Karpas-422 (cell line): ENCODE data around the gene ECHDC3. TPM values are rescaled to one million over a fixed set of nuclear protein-coding genes. Genes with fewer than 3 reads are reported as not detected.
"Not testable (repeated sequence)": the region's sequence is repeated elsewhere in the genome, so short reads cannot be mapped to it uniquely, and the experiment has no call there.

Experiments
- DNase-seq: peaks from one replicate; pipeline ENCODE4 v3.0.0-alpha.2; 2015
- H2AFZ ChIP-seq: fragments of 200-600 bp; sonication (generic); 2 replicates; pipeline ENCODE4 v1.6.1; 2014; ENCODE audit warnings: antibody characterized with exemption, low read length, mixed read lengths
- H3K27ac ChIP-seq: fragments of 200-600 bp; sonication (generic); 2 replicates; pipeline ENCODE4 v1.5.1; 2014; ENCODE audit warnings: mild to moderate bottlenecking, low read length, moderate library complexity
- H3K27me3 ChIP-seq: fragments of 200-600 bp; sonication (generic); 2 replicates; pipeline ENCODE4 v1.6.1; 2014; ENCODE audit warnings: low read length, mixed read lengths
- H3K36me3 ChIP-seq: fragments of 200-600 bp; sonication (generic); 2 replicates; pipeline ENCODE4 v1.6.1; 2014; ENCODE audit warnings: low read length, mixed read lengths; ENCODE audit not compliant: insufficient read depth
- H3K4me1 ChIP-seq: fragments of 200-600 bp; sonication (generic); 2 replicates; pipeline ENCODE4 v1.6.1; 2014; ENCODE audit warnings: mild to moderate bottlenecking, low read length, mixed read lengths
- H3K4me2 ChIP-seq: fragments of 200-600 bp; sonication (generic); 2 replicates; pipeline ENCODE4 v1.6.1; 2014; ENCODE audit warnings: low read length, low read depth, mild to moderate bottlenecking; ENCODE audit not compliant: poor library complexity, severe bottlenecking
- H3K4me3 ChIP-seq: fragments of 200-600 bp; sonication (generic); 2 replicates; pipeline ENCODE4 v1.5.1; 2014; ENCODE audit warnings: mild to moderate bottlenecking, antibody characterized with exemption, low read length, mixed read lengths
- H3K79me2 ChIP-seq: fragments of 200-600 bp; sonication (generic); 2 replicates; pipeline ENCODE4 v1.6.1; 2014; ENCODE audit warnings: mild to moderate bottlenecking, low read length, mixed read lengths
- H3K9ac ChIP-seq: fragments of 200-600 bp; sonication (generic); 2 replicates; pipeline ENCODE4 v1.6.0; 2014; ENCODE audit warnings: low read length
- H3K9me2 ChIP-seq: fragments of 200-600 bp; sonication (generic), shearing (Covaris generic); replicated peaks from 2 replicates; pipeline ENCODE4 v1.6.0; 2014; ENCODE audit warnings: mild to moderate bottlenecking, low read length, moderate library complexity; ENCODE audit not compliant: insufficient read depth
- H3K9me3 ChIP-seq: fragments of 300-700, 200-600 bp; sonication (generic); 2 replicates; pipeline ENCODE4 v1.6.1; 2014; ENCODE audit warnings: low read length, mixed read lengths
- H4K20me1 ChIP-seq: fragments of 200-600 bp; sonication (generic); 2 replicates; pipeline ENCODE4 v1.6.1; 2014; ENCODE audit warnings: mild to moderate bottlenecking, antibody characterized with exemption, low read length, low read depth; ENCODE audit not compliant: insufficient read depth
- total RNA-seq: library from RNA; depleted of rRNA; stranded (reverse); fragments of >200 nt; shearing (Covaris generic); gene quantifications from 2 replicates; pipeline ENCODE4 v1.2.3, GENCODE V29; 2014; ENCODE audit warnings: low replicate concordance

The ECHDC3 gene
- total RNA-seq, 1 experiment from 2014 or later: not detected

GRCh38 chr10:11701451-11702095, 40.6 kb upstream of the ECHDC3 start:
- no peak overlapping the region for H3K4me3 ChIP-seq
- no peaks in the 10 kb centered on the region for H3K79me2 ChIP-seq
- no peak overlapping the region for H3K4me2 ChIP-seq
- H4K20me1 ChIP-seq: no peaks in the 10 kb centered on the region
- H3K9me3 ChIP-seq: no peaks in the 10 kb centered on the region
- no peak for DNase-seq
- peaks cover 19% of the 10 kb centered on the region for H3K4me1 ChIP-seq
- H3K27ac ChIP-seq: no peak overlapping the region
- no peaks in the 10 kb centered on the region for H3K9me2 ChIP-seq
- no peaks in the 10 kb centered on the region for H3K27me3 ChIP-seq
- H3K36me3 ChIP-seq: no peaks in the 10 kb centered on the region
- H2AFZ ChIP-seq: no peak overlapping the region
- no peak overlapping the region for H3K9ac ChIP-seq

- H3K36me3 ChIP-seq: no peaks in the 10 kb centered on the region
- no peaks in the 10 kb centered on the region for H3K79me2 ChIP-seq
- H4K20me1 ChIP-seq: no peaks in the 10 kb centered on the region
- no peak overlapping the region for H3K27ac ChIP-seq
- H3K9me2 ChIP-seq: no peaks in the 10 kb centered on the region
- DNase-seq: no peak
- H2AFZ ChIP-seq: no peak overlapping the region
- no peaks in the 10 kb centered on the region for H3K9me3 ChIP-seq
- no peaks in the 10 kb centered on the region for H3K27me3 ChIP-seq
- no peak overlapping the region for H3K9ac ChIP-seq
- no peak overlapping the region for H3K4me3 ChIP-seq
- peaks cover 19% of the 10 kb centered on the region for H3K4me1 ChIP-seq
- no peak overlapping the region for H3K4me2 ChIP-seq
Observed at GRCh38 chr10:11702264-11702663, 39.9 kb upstream of the ECHDC3 start.

- Histone ChIP-seq H3K27me3 (no peaks in the 10 kb centered on the region), H3K4me1 (peaks cover 10% of the 10 kb centered on the region), H4K20me1 (no peaks in the 10 kb centered on the region), H3K27ac (no peak overlapping the region), H3K4me2 (no peak overlapping the region), H3K9me2 (no peaks in the 10 kb centered on the region), H2AFZ (no peak overlapping the region), H3K4me3 (no peak overlapping the region), H3K79me2 (no peaks in the 10 kb centered on the region), H3K9ac (no peak overlapping the region), H3K36me3 (no peaks in the 10 kb centered on the region), H3K9me3 (no peaks in the 10 kb centered on the region)
- DNase-seq: no peak
Observed at GRCh38 chr10:11704092-11704491, 38.1 kb upstream of the ECHDC3 start.

GRCh38 chr10:11705722-11706121, 36.5 kb upstream of the ECHDC3 start:
- no peaks in the 10 kb centered on the region for H3K79me2 ChIP-seq
- no peak overlapping the region for H3K27ac ChIP-seq
- DNase-seq: no peak
- no peak overlapping the region for H3K4me3 ChIP-seq
- no peaks in the 10 kb centered on the region for H4K20me1 ChIP-seq
- H2AFZ ChIP-seq: no peak overlapping the region
- H3K9me3 ChIP-seq: no peaks in the 10 kb centered on the region
- no peaks in the 10 kb centered on the region for H3K4me1 ChIP-seq
- H3K27me3 ChIP-seq: no peaks in the 10 kb centered on the region
- H3K36me3 ChIP-seq: no peaks in the 10 kb centered on the region
- H3K4me2 ChIP-seq: no peak overlapping the region
- H3K9ac ChIP-seq: no peak overlapping the region
- no peaks in the 10 kb centered on the region for H3K9me2 ChIP-seq

DNA sequence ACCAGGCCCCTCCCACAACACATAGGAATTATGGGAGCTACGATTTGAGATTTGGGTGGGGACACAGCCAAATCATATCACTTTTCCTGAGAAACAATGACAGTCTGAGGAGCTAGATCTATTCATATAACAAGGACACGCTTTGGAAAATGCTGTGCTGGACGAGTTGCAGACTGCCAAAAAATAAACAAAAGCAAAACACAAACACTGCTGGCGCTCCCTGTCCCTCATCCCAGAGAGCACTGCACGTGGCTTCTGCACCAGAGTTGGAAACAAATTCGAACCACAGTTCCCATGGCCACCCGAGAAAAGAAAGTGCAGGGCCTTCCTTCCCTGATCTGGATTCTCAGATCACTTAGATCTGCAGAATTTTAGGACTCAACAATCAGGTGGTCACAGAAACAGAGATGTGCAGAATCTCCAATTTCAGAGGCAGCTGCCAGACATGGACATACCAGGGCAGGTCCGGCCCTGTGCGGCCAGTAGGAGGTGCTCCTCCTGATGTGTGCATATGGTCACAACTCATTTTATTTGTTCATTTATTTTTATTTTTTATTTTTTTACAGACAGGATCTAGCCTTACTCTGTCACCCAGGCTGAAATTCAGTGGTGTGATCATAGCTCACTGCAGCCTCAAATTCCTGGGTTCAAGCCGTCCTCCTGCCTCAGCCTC, 35.2 kb upstream of the ECHDC3 start:
- no peak for DNase-seq
- Histone ChIP-seq H3K27ac (no peak overlapping the region), H3K4me2 (no peak overlapping the region), H3K9me3 (no peaks in the 10 kb centered on the region), H4K20me1 (no peaks in the 10 kb centered on the region), H3K9ac (no peak overlapping the region), H3K4me1 (no peaks in the 10 kb centered on the region), H3K9me2 (no peaks in the 10 kb centered on the region), H3K27me3 (no peaks in the 10 kb centered on the region), H3K36me3 (no peaks in the 10 kb centered on the region), H2AFZ (no peak overlapping the region), H3K4me3 (no peak overlapping the region), H3K79me2 (no peaks in the 10 kb centered on the region)

GRCh38 chr10:11707624-11708350, 34.4 kb upstream of the ECHDC3 start:
- no peak for DNase-seq
- no peaks in the 10 kb centered on the region for H4K20me1 ChIP-seq
- H3K27me3 ChIP-seq: no peaks in the 10 kb centered on the region
- H3K79me2 ChIP-seq: no peaks in the 10 kb centered on the region
- no peaks in the 10 kb centered on the region for H3K36me3 ChIP-seq
- no peak overlapping the region for H3K27ac ChIP-seq
- H3K4me2 ChIP-seq: no peak overlapping the region
- H3K4me3 ChIP-seq: no peak overlapping the region
- H3K9me3 ChIP-seq: no peaks in the 10 kb centered on the region
- peaks cover 4% of the 10 kb centered on the region for H3K4me1 ChIP-seq
- H2AFZ ChIP-seq: no peak overlapping the region
- no peak overlapping the region for H3K9ac ChIP-seq
- H3K9me2 ChIP-seq: no peaks in the 10 kb centered on the region

DNA sequence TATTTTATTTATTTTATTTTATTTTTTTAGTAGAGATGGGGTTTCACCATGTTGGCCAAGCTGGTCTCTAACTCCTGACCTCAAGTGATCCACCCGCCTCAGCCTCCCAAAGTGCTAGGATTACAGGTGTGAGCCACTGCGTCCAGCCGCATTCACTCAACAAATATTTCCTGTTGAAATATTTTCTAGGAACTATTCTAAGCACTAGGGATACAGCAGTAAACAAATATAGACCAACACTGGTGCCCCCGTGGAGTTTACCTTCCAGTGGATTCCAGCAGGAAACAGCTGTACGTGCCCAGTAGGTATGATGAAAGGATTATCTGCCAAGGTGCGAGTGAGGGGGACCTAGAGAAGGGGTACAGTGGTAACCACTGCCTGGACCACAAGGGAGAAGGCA, 33.4 kb upstream of the ECHDC3 start:
- not testable (repeated sequence) for H2AFZ ChIP-seq, H3K36me3 ChIP-seq, H4K20me1 ChIP-seq, H3K9ac ChIP-seq, H3K4me1 ChIP-seq, H3K27me3 ChIP-seq, H3K27ac ChIP-seq, H3K79me2 ChIP-seq, H3K4me2 ChIP-seq, H3K9me3 ChIP-seq, DNase-seq, H3K9me2 ChIP-seq, H3K4me3 ChIP-seq

GRCh38 chr10:11712744-11713143, 29.4 kb upstream of the ECHDC3 start:
- no peak overlapping the region for H3K9ac ChIP-seq
- no peak overlapping the region for H3K27ac ChIP-seq
- no peaks in the 10 kb centered on the region for H4K20me1 ChIP-seq
- H3K36me3 ChIP-seq: no peaks in the 10 kb centered on the region
- H3K79me2 ChIP-seq: no peaks in the 10 kb centered on the region
- no peaks in the 10 kb centered on the region for H3K9me3 ChIP-seq
- H2AFZ ChIP-seq: 0 out of 2 replicates have a peak overlapping the region, but pooled peaks have one; percentile 11
- H3K9me2 ChIP-seq: no peaks in the 10 kb centered on the region
- no peak overlapping the region for H3K4me3 ChIP-seq
- no peak overlapping the region for H3K4me2 ChIP-seq
- H3K4me1 ChIP-seq: peaks cover 9% of the 10 kb centered on the region
- no peak for DNase-seq
- H3K27me3 ChIP-seq: no peaks in the 10 kb centered on the region; the same call in 1 of the 2 replicates
